Thymus (tissue), 11 donors: ENCODE results near the gene HSD11B2. TPM values are rescaled to one million over a fixed set of nuclear protein-coding genes. Genes with fewer than 3 reads are reported as not detected.

Experiments
- DNase-seq, 9 donors: peaks; one replicate each; pipeline ENCODE4 v3.0.0-alpha.2; 2013; ENCODE audit warnings: low spot score in 9 of 9, low read depth in 6 of 9, missing footprints in 1 of 9
- H3K27ac ChIP-seq, 2 donors: one replicate each; pipeline ENCODE4 v1.5.1; 2013; ENCODE audit warnings: control low read depth in 1 of 2, low read depth in 1 of 2, low read length in 1 of 2, mild to moderate bottlenecking in 1 of 2, moderate library complexity in 1 of 2
- H3K27me3 ChIP-seq, 2 donors: one replicate each; pipeline ENCODE4 v1.5.1; 2013; ENCODE audit warnings: low read length in 1 of 2; ENCODE audit not compliant: control insufficient read depth in 2 of 2, insufficient read depth in 1 of 2
- H3K36me3 ChIP-seq, 2 donors: one replicate each; pipeline ENCODE4 v1.5.1; 2013; ENCODE audit warnings: low read length in 1 of 2, mild to moderate bottlenecking in 1 of 2, moderate library complexity in 1 of 2; ENCODE audit not compliant: control insufficient read depth in 2 of 2, insufficient read depth in 2 of 2
- H3K4me1 ChIP-seq, 2 donors: one replicate each; pipeline ENCODE4 v1.5.1; 2013; ENCODE audit warnings: low read length in 2 of 2; ENCODE audit not compliant: control insufficient read depth in 2 of 2, insufficient read depth in 2 of 2
- H3K4me3 ChIP-seq, 2 donors: one replicate each; pipeline ENCODE4 v1.5.1; 2013; ENCODE audit warnings: low read length in 2 of 2, control low read depth in 1 of 2, mild to moderate bottlenecking in 1 of 2
- H3K9me3 ChIP-seq, 2 donors: one replicate each; pipeline ENCODE4 v1.5.1; 2013; ENCODE audit warnings: low read length in 1 of 2, mild to moderate bottlenecking in 1 of 2; ENCODE audit not compliant: control insufficient read depth in 2 of 2, insufficient read depth in 1 of 2
- WGBS: extraction: QIAGEN DNeasy Blood & Tissue Kit; methylation state at CpG from one replicate; pipeline ENCODE4 v1.1.7; 2013; 5-methylcytosine and 5-hydroxymethylcytosine counted together
- polyA plus RNA-seq: library from polyadenylated mRNA; stranded (reverse); fragments of 200-250 nt; gene quantifications from one replicate; pipeline ENCODE4 v1.2.3, GENCODE V29; 2013
- total RNA-seq: library from RNA; stranded (reverse); fragments of 120-200 nt; gene quantifications from one replicate; pipeline ENCODE4 v1.2.4, GENCODE V29; 2013
- donor health status: healthy.

The HSD11B2 gene
- total and polyA plus RNA-seq, 2 donors: 0.09 to 7.8 TPM

GRCh38 chr16:67451061-67451703, 20.3 kb downstream of the HSD11B2 start:
- no peak overlapping the region for H3K27ac ChIP-seq
- no peak for DNase-seq
- no peak overlapping the region for H3K4me3 ChIP-seq
- no peaks in the 10 kb centered on the region for H3K9me3 ChIP-seq
- 97% methylated on average over 12 of the region's 12 CpGs for WGBS
- H3K27me3 ChIP-seq: no peaks in the 10 kb centered on the region
- H3K4me1 ChIP-seq: no peaks in the 10 kb centered on the region
- H3K36me3 ChIP-seq: peaks cover 32 to 51% of the 10 kb centered on the region in 2 donors

GRCh38 chr16:67451704-67452435, 20.9 kb downstream of the HSD11B2 start:
- Histone ChIP-seq H3K4me3 (no peak overlapping the region), H3K27me3 (no peaks in the 10 kb centered on the region), H3K36me3 (peaks cover 29 to 51% of the 10 kb centered on the region in 2 donors), H3K27ac (no peak overlapping the region), H3K4me1 (peaks cover 0 to 3% of the 10 kb centered on the region in 2 donors), H3K9me3 (no peaks in the 10 kb centered on the region)
- WGBS: 94% methylated on average over 2 of the region's 2 CpGs
- no peak for DNase-seq

- H3K27ac ChIP-seq: no peak overlapping the region
- peaks cover 19 to 44% of the 10 kb centered on the region in 2 donors for H3K36me3 ChIP-seq
- no peak overlapping the region for H3K4me3 ChIP-seq
- 97% methylated on average over 5 of the region's 5 CpGs for WGBS
- no peaks in the 10 kb centered on the region for H3K27me3 ChIP-seq
- H3K9me3 ChIP-seq: no peaks in the 10 kb centered on the region
- H3K4me1 ChIP-seq: peaks cover 0 to 5% of the 10 kb centered on the region in 2 donors
- DNase-seq: no peak
These were observed 23.2 kb downstream of the HSD11B2 start for GRCh38 chr16:67454104-67454503.

GRCh38 chr16:67454852-67455251, 23.9 kb downstream of the HSD11B2 start:
- 96% methylated on average over 6 of the region's 6 CpGs for WGBS
- peaks cover 13 to 37% of the 10 kb centered on the region in 2 donors for H3K36me3 ChIP-seq
- H3K4me1 ChIP-seq: peaks cover 0 to 5% of the 10 kb centered on the region in 2 donors

GRCh38 chr16:67456391-67457081, 25.6 kb downstream of the HSD11B2 start:
- Histone ChIP-seq H3K27me3 (no peaks in the 10 kb centered on the region), H3K9me3 (no peaks in the 10 kb centered on the region), H3K4me3 (no peak overlapping the region), H3K4me1 (peaks cover 0 to 5% of the 10 kb centered on the region in 2 donors), H3K36me3 (peaks cover 10 to 33% of the 10 kb centered on the region in 2 donors), H3K27ac (no peak overlapping the region)
- no peak for DNase-seq
- WGBS: 94% methylated on average over 6 of the region's 6 CpGs

More at GRCh38 chr16:67454852-67455251, 23.9 kb downstream of the HSD11B2 start:
- no peak overlapping the region for H3K27ac ChIP-seq
- no peaks in the 10 kb centered on the region for H3K9me3 ChIP-seq
- H3K4me3 ChIP-seq: no peak overlapping the region
- H3K27me3 ChIP-seq: no peaks in the 10 kb centered on the region
- no peak for DNase-seq

GRCh38 chr16:67457611-67458010, 26.7 kb downstream of the HSD11B2 start:
- WGBS: 91% methylated on average over 7 of the region's 7 CpGs
- Histone ChIP-seq H3K27ac (no peak overlapping the region), H3K4me1 (peaks cover 0 to 5% of the 10 kb centered on the region in 2 donors), H3K36me3 (peaks cover 5 to 28% of the 10 kb centered on the region in 2 donors), H3K27me3 (no peaks in the 10 kb centered on the region), H3K4me3 (no peak overlapping the region), H3K9me3 (no peaks in the 10 kb centered on the region)
- no peak for DNase-seq

GRCh38 chr16:67458121-67458641, 27.3 kb downstream of the HSD11B2 start:
- Histone ChIP-seq H3K27me3 (no peaks in the 10 kb centered on the region), H3K4me1 (peaks cover 0 to 5% of the 10 kb centered on the region in 2 donors), H3K9me3 (no peaks in the 10 kb centered on the region), H3K27ac (peak overlapping the region in 1 of 2 donors; percentile 20), H3K36me3 (peaks cover 4 to 22% of the 10 kb centered on the region in 2 donors), H3K4me3 (no peak overlapping the region)
- no peak for DNase-seq
- 97% methylated on average over 6 of the region's 6 CpGs for WGBS

GRCh38 chr16:67459066-67459860, 28.3 kb downstream of the HSD11B2 start:
- no peak for DNase-seq
- Histone ChIP-seq H3K4me3 (no peak overlapping the region), H3K36me3 (peaks cover 2 to 17% of the 10 kb centered on the region in 2 donors), H3K27me3 (no peaks in the 10 kb centered on the region), H3K9me3 (no peaks in the 10 kb centered on the region), H3K4me1 (peaks cover 0 to 5% of the 10 kb centered on the region in 2 donors), H3K27ac (no peak overlapping the region)
- 93% methylated on average over 7 of the region's 7 CpGs for WGBS
